ENCODE results near the gene FCMR.

FCMR gene

GRCh38 chr1:206903687-206904086 is 18.1 kb downstream of the FCMR start:
- H3K4me3 ChIP-seq (ENCODE audit: low read depth, low read length): no peak overlapping the region

GRCh38 chr1:206902702-206903101 is 19.0 kb downstream of the FCMR start:
- no peak overlapping the region for H3K4me3 ChIP-seq (ENCODE audit: low read depth, low read length)

- H3K4me3 ChIP-seq (ENCODE audit: low read depth, low read length): no peak overlapping the region
Observed at GRCh38 chr1:206901944-206902343, 19.8 kb downstream of the FCMR start.

- no peak overlapping the region for H3K4me3 ChIP-seq (ENCODE audit: low read depth, low read length)
Observed at GRCh38 chr1:206900149-206900548, 21.6 kb downstream of the FCMR start.

DNA sequence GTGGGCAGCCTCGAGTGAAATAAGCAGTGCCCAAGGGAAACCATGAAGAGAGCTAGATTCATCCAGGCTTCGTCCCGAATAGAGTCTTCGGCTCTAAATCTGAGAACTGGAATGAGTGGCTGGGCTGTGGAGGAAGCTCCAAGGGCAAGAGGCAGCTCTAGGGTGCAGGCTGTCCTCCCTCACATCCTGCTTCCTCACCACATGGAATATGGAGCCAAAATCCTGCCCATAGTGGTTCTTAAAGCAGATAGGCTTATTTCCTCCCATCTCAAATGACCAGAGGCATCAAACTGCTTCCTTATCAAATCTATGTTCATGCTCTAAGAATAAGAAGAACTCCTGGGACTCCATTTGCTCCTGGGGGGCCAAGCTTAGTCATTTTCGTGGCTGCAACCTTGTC is 22.0 kb downstream of the FCMR start:
- no peak overlapping the region for H3K4me3 ChIP-seq (ENCODE audit: low read depth, low read length)

GRCh38 chr1:206898915-206899431 is 22.8 kb downstream of the FCMR start:
- H3K4me3 ChIP-seq (ENCODE audit: low read depth, low read length): no peak overlapping the region

GRCh38 chr1:206898089-206898914 is 23.4 kb downstream of the FCMR start:
- H3K4me3 ChIP-seq (ENCODE audit: low read depth, low read length): no peak overlapping the region

DNA sequence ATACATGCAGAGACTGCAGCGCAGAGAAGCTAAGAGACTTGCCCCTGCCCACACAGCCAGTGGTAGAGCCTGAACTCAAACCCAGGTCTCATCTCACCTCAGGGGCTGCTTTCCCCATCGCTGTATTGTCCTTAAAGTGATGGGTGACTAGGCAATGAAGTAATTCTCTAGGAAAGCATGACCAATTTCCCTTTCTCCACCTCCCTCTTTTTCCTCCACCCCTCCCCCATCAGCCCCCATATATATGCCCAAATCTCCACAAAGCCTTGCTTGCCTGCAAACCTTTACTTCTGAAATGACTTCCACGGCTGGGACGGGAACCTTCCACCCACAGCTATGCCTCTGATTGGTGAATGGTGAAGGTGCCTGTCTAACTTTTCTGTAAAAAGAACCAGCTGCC is 24.6 kb downstream of the FCMR start, which contains the start of gene IL24:
TSS of gene IL24 (plus strand) at position 269 of the 400 bp plus-strand sequence. CDS start 390 bp downstream, outside the sequence.
- no peak within 1 kb of the TSS for H3K4me3 ChIP-seq (ENCODE audit: low read depth, low read length)

DNA sequence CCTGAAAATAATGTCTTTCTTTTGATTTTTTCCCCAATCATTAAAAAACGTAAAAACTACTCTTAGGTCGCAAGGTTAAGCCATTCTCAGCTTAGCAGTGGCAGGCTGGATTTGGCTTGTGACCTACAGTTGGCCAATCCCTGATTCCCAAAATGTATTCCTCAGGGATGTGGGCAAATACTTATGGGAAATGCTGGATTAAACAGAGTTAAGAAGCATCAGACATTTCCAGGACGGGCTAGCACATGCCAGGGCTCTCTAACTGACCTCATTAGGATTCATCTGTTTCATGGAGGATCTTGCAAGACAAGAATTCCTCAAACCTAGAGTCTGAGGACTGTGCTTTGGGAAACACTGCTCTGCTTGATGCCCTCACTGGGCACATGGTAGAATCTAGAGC is 25.5 kb downstream of the FCMR start:
- no peak overlapping the region for H3K4me3 ChIP-seq (ENCODE audit: low read depth, low read length)

DNA sequence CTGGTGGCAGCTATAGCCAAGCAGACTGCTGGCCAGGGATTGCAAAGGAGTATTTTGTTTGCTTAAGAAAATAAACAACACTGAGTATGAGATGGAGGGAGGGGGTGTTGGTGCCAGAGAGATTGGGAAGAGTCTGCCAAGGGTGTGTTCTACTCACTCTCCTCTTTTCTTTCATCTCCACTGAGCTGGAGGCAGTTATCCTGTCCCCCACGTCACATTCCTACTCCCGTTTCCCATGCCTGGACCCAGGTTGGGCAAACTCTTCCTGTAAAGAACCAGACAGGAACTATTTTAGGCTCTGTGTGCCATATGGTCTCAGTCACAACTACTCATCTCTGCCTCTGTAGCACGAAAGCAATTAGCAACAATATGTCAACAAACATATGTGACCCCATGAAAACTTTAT is 25.9 kb downstream of the FCMR start:
- H3K4me3 ChIP-seq (ENCODE audit: low read depth, low read length): no peak overlapping the region

GRCh38 chr1:206895325-206895724 is 26.4 kb downstream of the FCMR start:
- H3K4me3 ChIP-seq (ENCODE audit: low read depth, low read length): no peak overlapping the region

DNA sequence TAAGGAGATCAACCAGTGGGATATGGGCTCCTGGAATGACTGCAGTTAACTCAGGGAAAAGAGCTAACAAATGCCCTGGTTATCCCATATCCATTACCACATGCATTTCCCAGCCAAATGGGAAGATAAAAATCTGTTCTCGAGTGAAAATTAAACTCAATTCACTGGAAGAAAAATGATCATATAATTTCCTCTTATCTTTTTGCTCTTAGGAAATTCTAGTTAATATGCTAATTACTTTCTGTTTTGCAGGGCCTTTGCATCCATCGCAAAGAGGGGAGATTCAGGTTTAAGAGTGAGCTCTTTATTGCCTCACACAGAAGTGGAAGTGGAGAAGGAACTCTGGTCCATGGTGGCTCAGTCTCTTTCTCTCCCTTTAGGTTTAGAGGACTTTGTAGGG is 28.4 kb downstream of the FCMR start:
- H3K4me3 ChIP-seq (ENCODE audit: low read depth, low read length): no peak overlapping the region

GRCh38 chr1:206892351-206892984 is 29.3 kb downstream of the FCMR start:
- H3K4me3 ChIP-seq (ENCODE audit: low read depth, low read length): no peak overlapping the region

GRCh38 chr1:206891412-206891811 is 30.3 kb downstream of the FCMR start:
- H3K4me3 ChIP-seq (ENCODE audit: low read depth, low read length): no peak overlapping the region

- no peak overlapping the region for H3K4me3 ChIP-seq (ENCODE audit: low read depth, low read length)
Observed at GRCh38 chr1:206890125-206891060, 31.3 kb downstream of the FCMR start.

DNA sequence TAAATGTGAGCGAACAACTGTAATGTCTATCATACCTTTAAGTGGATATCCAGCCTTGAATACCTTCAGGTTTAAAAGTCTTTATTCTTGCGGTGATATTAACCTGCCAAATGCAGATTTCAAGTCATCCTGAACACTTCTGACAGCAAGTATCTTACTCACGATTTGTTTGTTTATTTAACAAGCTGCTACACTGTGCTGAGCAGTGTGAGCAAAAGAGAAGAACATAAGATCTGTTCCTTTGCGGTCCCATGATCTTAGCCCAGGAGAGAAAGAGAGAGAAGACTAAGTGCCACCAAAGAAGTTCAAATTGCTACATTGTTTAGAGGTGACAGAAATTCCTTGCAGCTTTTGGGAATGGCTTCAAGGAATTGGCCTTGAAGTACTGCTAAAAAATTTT is 34.0 kb downstream of the FCMR start:
- no peak overlapping the region for H3K4me3 ChIP-seq (ENCODE audit: low read depth, low read length)

- no peak overlapping the region for H3K4me3 ChIP-seq (ENCODE audit: low read depth, low read length)
Observed at GRCh38 chr1:206886831-206887230, 34.9 kb downstream of the FCMR start.

GRCh38 chr1:206885341-206886060 is 36.2 kb downstream of the FCMR start:
- H3K4me3 ChIP-seq (ENCODE audit: low read depth, low read length): no peak overlapping the region

GRCh38 chr1:206883876-206884275 is 37.9 kb downstream of the FCMR start:
- no peak overlapping the region for H3K4me3 ChIP-seq (ENCODE audit: low read depth, low read length)

GRCh38 chr1:206883160-206883559 is 38.6 kb downstream of the FCMR start:
- H3K4me3 ChIP-seq (ENCODE audit: low read depth, low read length): no peak overlapping the region

Data from iPS-11a (cell line).